GM23338 (cell line): ENCODE measurements around the gene SYT11. TPM values are rescaled to one million over a fixed set of nuclear protein-coding genes. Genes with fewer than 3 reads are reported as not detected.

ENCODE experiments used
- ATAC-seq: fragments of 200-7000 bp; cut with Tn5 transposase; 3 replicates; pipeline ENCODE4 v1.9.1; 2020
- DNase-seq: peaks from one replicate; pipeline ENCODE4 v3.0.0-alpha.2; 2015; ENCODE audit warnings: low spot score
- H2AFZ ChIP-seq: fragments of 200-600 bp; sonication (generic); 2 replicates; pipeline ENCODE4 v1.8.0; 2016; ENCODE audit warnings: antibody characterized with exemption, mild to moderate bottlenecking, moderate library complexity
- H3F3A ChIP-seq: fragments of 200-600 bp; sonication (generic); replicated peaks from 2 replicates; pipeline ENCODE4 v1.8.0; 2017; ENCODE audit warnings: antibody characterized with exemption, mixed run types, low read depth
- H3K27ac ChIP-seq: fragments of 200-600 bp; sonication (generic); 2 replicates; pipeline ENCODE4 v1.6.1; 2016; ENCODE audit warnings: low read depth
- H3K27me3 ChIP-seq: fragments of 200-600 bp; sonication (generic); 2 replicates; pipeline ENCODE4 v1.8.0; 2016; ENCODE audit warnings: mild to moderate bottlenecking, mixed run types, moderate library complexity; ENCODE audit not compliant: insufficient read depth
- H3K36me3 ChIP-seq: fragments of 200-600 bp; sonication (generic); 2 replicates; pipeline ENCODE4 v1.8.0; 2016; ENCODE audit warnings: mild to moderate bottlenecking; ENCODE audit not compliant: insufficient read depth
- H3K4me1 ChIP-seq: fragments of 200-600 bp; sonication (generic); 2 replicates; pipeline ENCODE4 v1.8.0; 2016; ENCODE audit warnings: mild to moderate bottlenecking, moderate library complexity; ENCODE audit not compliant: insufficient read depth
- H3K4me2 ChIP-seq: fragments of 200-600 bp; sonication (generic); 2 replicates; pipeline ENCODE4 v1.7.1; 2017; ENCODE audit warnings: mixed run types
- H3K4me3 ChIP-seq: fragments of 200-600 bp; sonication (generic); 2 replicates; pipeline ENCODE4 v1.6.1; 2016; ENCODE audit warnings: mixed run types
- H3K79me2 ChIP-seq: fragments of 200-600 bp; sonication (generic); replicated peaks from 2 replicates; pipeline ENCODE4 v1.8.0; 2017; ENCODE audit warnings: mild to moderate bottlenecking; ENCODE audit not compliant: insufficient read depth
- H3K9me2 ChIP-seq: fragments of 200-600 bp; sonication (generic); 2 replicates; pipeline ENCODE4 v1.8.0; 2017; ENCODE audit not compliant: insufficient read depth
- H4K20me1 ChIP-seq: fragments of 200-600 bp; sonication (generic); replicated peaks from 2 replicates; pipeline ENCODE4 v1.8.0; 2017; ENCODE audit warnings: mild to moderate bottlenecking; ENCODE audit not compliant: insufficient read depth
- H3K27ac Mint-ChIP-seq: 2 replicates; pipeline ENCODE4 v1.8.0; 2020; ENCODE audit warnings: inconsistent platforms, mild to moderate bottlenecking, moderate library complexity, mixed read lengths
- H3K27me3 Mint-ChIP-seq: 3 replicates; pipeline ENCODE4 v1.8.0; 2022; ENCODE audit warnings: low read depth, mild to moderate bottlenecking, moderate library complexity, mixed read lengths, inconsistent platforms; ENCODE audit not compliant: insufficient read depth, poor library complexity
- H3K36me3 Mint-ChIP-seq: 3 replicates; pipeline ENCODE4 v1.8.0; 2021; ENCODE audit warnings: low read depth, mild to moderate bottlenecking, inconsistent platforms, moderate library complexity, mixed read lengths
- H3K4me1 Mint-ChIP-seq: 3 replicates; pipeline ENCODE4 v1.8.0; 2020; ENCODE audit warnings: mild to moderate bottlenecking, inconsistent platforms, mixed read lengths
- H3K4me3 Mint-ChIP-seq: 3 replicates; pipeline ENCODE4 v1.8.0; 2021; ENCODE audit warnings: moderate library complexity, mild to moderate bottlenecking, inconsistent platforms, mixed read lengths
- H3K9me3 Mint-ChIP-seq: 3 replicates; pipeline ENCODE4 v1.8.0; 2020; ENCODE audit warnings: moderate library complexity, mild to moderate bottlenecking, inconsistent platforms, mixed read lengths
- CREB1 ChIP-seq: fragments of 250-450 bp; sonication (Bioruptor Pico); IDR thresholded peaks from 2 replicates; pipeline ENCODE4 v1.5.0; 2020; ENCODE audit warnings: low read depth, mild to moderate bottlenecking, moderate library complexity
- ETS1 ChIP-seq: IDR thresholded peaks from 2 replicates; pipeline ENCODE4 v1.6.1; 2016; ENCODE audit warnings: antibody characterized with exemption
- EZH2 ChIP-seq: fragments of 200-600 bp; sonication (generic); IDR thresholded peaks from one replicate; pipeline ENCODE4 v1.8.0; 2017; ENCODE audit warnings: antibody characterized with exemption, mild to moderate bottlenecking, low read depth; ENCODE audit not compliant: unreplicated experiment
- JUNB ChIP-seq: IDR thresholded peaks from one replicate; pipeline ENCODE4 v1.6.1; 2016; ENCODE audit warnings: antibody characterized with exemption; ENCODE audit not compliant: unreplicated experiment
- POLR2AphosphoS5 ChIP-seq: IDR thresholded peaks from 2 replicates; pipeline ENCODE4 v1.6.1; 2016; ENCODE audit warnings: antibody characterized with exemption, low read depth
- STAT1 ChIP-seq: IDR thresholded peaks from one replicate; pipeline ENCODE4 v1.6.1; 2016; ENCODE audit warnings: antibody characterized with exemption; ENCODE audit not compliant: unreplicated experiment
- ZNF114 ChIP-seq: fragments of 250-450 bp; sonication (Bioruptor Pico); IDR thresholded peaks from 2 replicates; pipeline ENCODE4 v1.5.0; 2020; ENCODE audit warnings: mild to moderate bottlenecking, moderate library complexity
- ZNF331 ChIP-seq: fragments of 250-450 bp; sonication (Bioruptor Pico); IDR thresholded peaks from 2 replicates; pipeline ENCODE4 v1.5.0; 2020; ENCODE audit warnings: low read depth, mild to moderate bottlenecking, moderate library complexity
- ZNF462 ChIP-seq: fragments of 250-450 bp; sonication (Bioruptor Pico); IDR thresholded peaks from 2 replicates; pipeline ENCODE4 v1.5.0; 2020; ENCODE audit warnings: mild to moderate bottlenecking, moderate library complexity
- polyA plus RNA-seq: library from polyadenylated mRNA; unstranded; fragments of >200 nt; fragmentation: Nextera tagmentation; extraction: Ambion mirVana; gene quantifications from 2 replicates; pipeline ENCODE4 v1.2.1, GENCODE V29; 2016
- total RNA-seq: library from RNA; depleted of rRNA; stranded (reverse); fragments of >200 nt; shearing (Covaris generic); gene quantifications from 2 replicates; pipeline ENCODE4 v1.2.3, GENCODE V29; 2014

SYT11 gene
- total and polyA plus RNA-seq, 2 experiments from 2014 or later: 3.9 to 15.9 TPM

- TF ChIP-seq ZNF462 (CRISPR knock-in tag) (no peak), EZH2 (no peak)
These were observed 30.9 kb downstream of the SYT11 start (continued) for GRCh38 chr1:155890251-155890650.

GRCh38 chr1:155892796-155893195 is 33.4 kb downstream of the SYT11 start:
- no peak overlapping the region for H3K4me2 ChIP-seq
- no peak overlapping the region for H3K4me3 ChIP-seq
- Mint-ChIP-seq H3K4me3 (no peak overlapping the region), H3K27me3 (no peaks in the 10 kb centered on the region), H3K4me1 (no peaks in the 10 kb centered on the region), H3K36me3 (peaks cover 17% of the 10 kb centered on the region; the same call in 2 of the 3 replicates), H3K9me3 (no peaks in the 10 kb centered on the region), H3K27ac (no peak overlapping the region)
- no peaks in the 10 kb centered on the region for H3K36me3 ChIP-seq
- no peaks in the 10 kb centered on the region for H3K79me2 ChIP-seq
- no peaks in the 10 kb centered on the region for H3K27me3 ChIP-seq
- no peaks in the 10 kb centered on the region; the same call in 1 of the 2 replicates for H4K20me1 ChIP-seq
- no peak for ATAC-seq
- no peak for DNase-seq
- no peak overlapping the region for H2AFZ ChIP-seq
- H3F3A ChIP-seq: no peaks in the 10 kb centered on the region; the same call in 1 of the 2 replicates
- no peak overlapping the region for H3K27ac ChIP-seq
- no peaks in the 10 kb centered on the region for H3K9me2 ChIP-seq
- H3K4me1 ChIP-seq: no peaks in the 10 kb centered on the region
- TF ChIP-seq POLR2AphosphoS5: no peak
- TF ChIP-seq ZNF114 (CRISPR knock-in tag): no peak
- TF ChIP-seq ZNF462 (CRISPR knock-in tag): no peak
- TF ChIP-seq ZNF331: no peak
- TF ChIP-seq CREB1: no peak
- no peak for TF ChIP-seq JUNB
- TF ChIP-seq STAT1: no peak
- TF ChIP-seq ETS1: no peak
